Measurements from ENCODE around the gene RPS19. TPM values are rescaled to one million over a fixed set of nuclear protein-coding genes. Genes with fewer than 3 reads are reported as not detected.

RPS19 gene
- total RNA-seq, 4 donors from 2014 or later = 893 to 1,378 (median 1,179) TPM

GRCh38 chr19:41879080-41879479 is 19.0 kb downstream of the RPS19 start:
- no peaks in the 10 kb centered on the region for H3K27me3 ChIP-seq
- DNase-seq (ENCODE audit: extremely low spot score) = no peak
- H3K9me3 ChIP-seq = no peaks in the 10 kb centered on the region
- WGBS = 85% methylated on average over 16 of the region's 21 CpGs
- H3K36me3 ChIP-seq = no peaks in the 10 kb centered on the region
- no peak overlapping the region for H3K4me3 ChIP-seq
- no peak overlapping the region for H3K27ac ChIP-seq (replicated peaks in 1 of 4)
- intact Hi-C loops (cut with DNase I) = no loop called here
- TF ChIP-seq, protein P1, sequence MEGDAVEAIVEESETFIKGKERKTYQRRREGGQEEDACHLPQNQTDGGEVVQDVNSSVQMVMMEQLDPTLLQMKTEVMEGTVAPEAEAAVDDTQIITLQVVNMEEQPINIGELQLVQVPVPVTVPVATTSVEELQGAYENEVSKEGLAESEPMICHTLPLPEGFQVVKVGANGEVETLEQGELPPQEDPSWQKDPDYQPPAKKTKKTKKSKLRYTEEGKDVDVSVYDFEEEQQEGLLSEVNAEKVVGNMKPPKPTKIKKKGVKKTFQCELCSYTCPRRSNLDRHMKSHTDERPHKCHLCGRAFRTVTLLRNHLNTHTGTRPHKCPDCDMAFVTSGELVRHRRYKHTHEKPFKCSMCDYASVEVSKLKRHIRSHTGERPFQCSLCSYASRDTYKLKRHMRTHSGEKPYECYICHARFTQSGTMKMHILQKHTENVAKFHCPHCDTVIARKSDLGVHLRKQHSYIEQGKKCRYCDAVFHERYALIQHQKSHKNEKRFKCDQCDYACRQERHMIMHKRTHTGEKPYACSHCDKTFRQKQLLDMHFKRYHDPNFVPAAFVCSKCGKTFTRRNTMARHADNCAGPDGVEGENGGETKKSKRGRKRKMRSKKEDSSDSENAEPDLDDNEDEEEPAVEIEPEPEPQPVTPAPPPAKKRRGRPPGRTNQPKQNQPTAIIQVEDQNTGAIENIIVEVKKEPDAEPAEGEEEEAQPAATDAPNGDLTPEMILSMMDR (IDR thresholded peaks at IDR 0.05) = no peak
- TF ChIP-seq POLR2A (IDR thresholded peaks at IDR 0.05; ENCODE audit: low read depth) (no peak), EP300 (IDR thresholded peaks at IDR 0.05) (no peak), POLR2AphosphoS5 (IDR thresholded peaks at IDR 0.05) (no peak)
- peaks cover 6 to 18% (median 15%) of the 10 kb centered on the region in 4 donors for H3K4me1 ChIP-seq

GRCh38 chr19:41879670-41880328 is 19.7 kb downstream of the RPS19 start:
- Histone ChIP-seq H3K4me3 (no peak overlapping the region), H3K36me3 (no peaks in the 10 kb centered on the region), H3K27ac (replicated peaks in 1 of 4) (no peak overlapping the region), H3K4me1 (peaks cover 9 to 23% (median 20%) of the 10 kb centered on the region in 4 donors), H3K27me3 (no peaks in the 10 kb centered on the region), H3K9me3 (no peaks in the 10 kb centered on the region)
- TF ChIP-seq, protein P1 (IDR thresholded peaks at IDR 0.05) = no peak
- TF ChIP-seq EP300 (IDR thresholded peaks at IDR 0.05) (no peak), POLR2AphosphoS5 (IDR thresholded peaks at IDR 0.05) (no peak), POLR2A (IDR thresholded peaks at IDR 0.05; ENCODE audit: low read depth) (no peak)
- WGBS = 83% methylated on average over 4 of the region's 7 CpGs
- intact Hi-C loops (cut with DNase I) = no loop called here
- DNase-seq (ENCODE audit: extremely low spot score) = no peak

GRCh38 chr19:41880329-41880708 is 20.3 kb downstream of the RPS19 start:
- intact Hi-C loops (cut with DNase I) = no loop called here
- Histone ChIP-seq H3K4me1 (peaks cover 13 to 28% (median 25%) of the 10 kb centered on the region in 4 donors), H3K27me3 (no peaks in the 10 kb centered on the region), H3K4me3 (no peak overlapping the region), H3K27ac (replicated peaks in 1 of 4) (no peak overlapping the region), H3K9me3 (no peaks in the 10 kb centered on the region), H3K36me3 (no peaks in the 10 kb centered on the region)
- no peak for DNase-seq (ENCODE audit: extremely low spot score)
- WGBS = 74% methylated on average over 5 of the region's 5 CpGs
- TF ChIP-seq POLR2AphosphoS5 (IDR thresholded peaks at IDR 0.05) = no peak
- TF ChIP-seq EP300 (IDR thresholded peaks at IDR 0.05) = no peak
- no peak for TF ChIP-seq POLR2A (IDR thresholded peaks at IDR 0.05; ENCODE audit: low read depth)
- TF ChIP-seq, protein P1 (IDR thresholded peaks at IDR 0.05) = no peak

- DNase-seq (ENCODE audit: extremely low spot score) = no peak
- intact Hi-C loops (cut with DNase I) = no loop called here
Measured at GRCh38 chr19:41882568-41883462, 22.8 kb downstream of the RPS19 start, which contains the start of gene ARHGEF1. Gene ARHGEF1 (plus strand): TSS chr19:41883184. CDS start chr19:41888083, 4,899 bp downstream.

More at GRCh38 chr19:41882568-41883462, 22.8 kb downstream of the RPS19 start, which contains the start of gene ARHGEF1:
- Histone ChIP-seq H3K9me3 (no peaks in the 10 kb centered on the region), H3K4me3 (peak within 1 kb of the TSS; percentile 88 to 99 (median 95)), H3K4me1 (peaks cover 38 to 53% (median 49%) of the 10 kb centered on the region in 4 donors), H3K27ac (replicated peaks in 1 of 4) (peak within 1 kb of the TSS; percentile 81 to 92 (median 88)), H3K36me3 (peaks cover 0 to 9% (median 5%) of the 10 kb centered on the region in 4 donors), H3K27me3 (no peaks in the 10 kb centered on the region)
- WGBS = 9% methylated on average over 18 of the region's 80 CpGs
- TF ChIP-seq POLR2AphosphoS5 (IDR thresholded peaks at IDR 0.05) = peak in 1 of 2 donors; percentile 55
- TF ChIP-seq, protein P1 (IDR thresholded peaks at IDR 0.05) = no peak

Data from esophagus muscularis mucosa (tissue), 4 donors.